ENCODE measurements around the gene SMIM20.

Gene SMIM20

DNA sequence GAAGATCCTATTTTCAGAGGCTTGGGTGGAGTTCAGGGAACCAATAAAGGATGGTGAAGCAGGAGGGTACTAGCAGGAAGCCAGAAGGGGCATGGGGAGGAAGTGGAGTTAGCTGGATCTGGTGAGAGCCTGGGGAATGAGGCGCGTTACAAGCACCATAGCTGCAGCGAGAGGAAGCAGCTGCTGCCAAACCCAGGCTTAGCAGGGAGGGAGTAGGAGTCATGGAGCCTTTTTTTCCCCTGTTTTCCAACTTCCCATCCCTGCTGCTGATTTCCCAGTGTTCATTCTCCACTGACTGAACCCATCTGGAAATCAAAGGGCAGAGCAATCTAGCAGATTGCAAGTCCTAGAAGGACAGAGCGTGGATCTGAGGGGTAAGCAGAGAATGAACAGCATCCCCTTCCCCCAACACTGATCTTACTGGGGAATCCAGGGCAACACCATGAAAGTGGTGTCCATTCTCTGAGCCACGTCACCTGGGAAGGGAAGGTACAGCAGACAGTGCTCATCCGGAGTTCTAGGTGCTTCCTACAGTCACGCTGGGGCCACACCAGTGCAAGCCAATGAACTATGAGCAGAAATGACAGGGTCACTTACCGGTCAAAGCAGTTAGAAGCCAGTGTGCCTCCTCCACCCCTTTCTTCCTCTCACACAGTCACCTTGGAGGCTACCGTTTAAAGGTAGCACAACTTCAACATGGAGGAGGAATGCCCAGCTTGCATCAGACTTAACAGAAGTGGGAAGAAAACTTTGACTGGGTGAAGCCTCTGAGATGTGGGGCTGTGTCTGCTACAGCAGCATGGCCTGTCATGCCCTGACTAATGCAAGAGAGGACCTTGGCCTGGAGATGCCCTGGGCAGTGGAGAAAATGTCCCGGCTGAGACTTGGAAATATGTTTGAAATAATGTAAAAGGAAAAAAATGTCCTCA, 36.7 kb downstream of the SMIM20 start:
- Histone ChIP-seq H3K4me1 (ENCODE audit: control insufficient read depth, low read depth, low read length) (peaks cover 41% of the 10 kb centered on the region), H3K4me3 (ENCODE audit: low read length) (no peak overlapping the region), H3K9me3 (ENCODE audit: control insufficient read depth, low read depth, low read length) (no peaks in the 10 kb centered on the region), H3K9ac (ENCODE audit: low read length) (no peak overlapping the region), H3K27ac (ENCODE audit: low read length) (no peak overlapping the region), H3K27me3 (ENCODE audit: control insufficient read depth, insufficient read depth, low read length) (no peaks in the 10 kb centered on the region), H3K36me3 (ENCODE audit: control insufficient read depth, low read depth, low read length) (no peaks in the 10 kb centered on the region)

GRCh38 chr4:25951390-25951952, 37.5 kb downstream of the SMIM20 start:
- Histone ChIP-seq H3K27ac (ENCODE audit: low read length) (no peak overlapping the region), H3K9ac (ENCODE audit: low read length) (no peak overlapping the region), H3K27me3 (ENCODE audit: control insufficient read depth, insufficient read depth, low read length) (no peaks in the 10 kb centered on the region), H3K4me3 (ENCODE audit: low read length) (no peak overlapping the region), H3K4me1 (ENCODE audit: control insufficient read depth, low read depth, low read length) (peaks cover 45% of the 10 kb centered on the region), H3K36me3 (ENCODE audit: control insufficient read depth, low read depth, low read length) (no peaks in the 10 kb centered on the region), H3K9me3 (ENCODE audit: control insufficient read depth, low read depth, low read length) (no peaks in the 10 kb centered on the region)

DNA sequence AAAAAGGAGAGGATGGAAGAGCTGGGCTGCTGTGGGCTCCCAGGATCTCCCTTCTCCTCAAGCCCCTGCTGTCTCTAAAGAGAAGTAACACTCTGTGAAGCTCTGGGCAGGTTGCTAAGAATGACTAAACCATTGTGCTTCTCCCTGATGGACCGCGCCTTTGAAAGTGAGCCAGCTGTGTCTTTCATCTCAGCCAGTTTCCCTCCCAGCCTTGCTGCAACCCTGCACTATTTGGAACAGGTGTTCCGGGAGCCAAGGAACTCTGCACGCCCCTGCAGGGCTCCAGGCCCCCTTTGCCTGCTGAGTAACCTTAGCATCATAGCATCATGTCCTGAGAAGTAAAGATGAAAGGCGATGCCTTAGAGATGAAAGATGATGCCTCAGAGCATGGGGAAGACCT, 39.7 kb downstream of the SMIM20 start:
- H3K4me1 ChIP-seq (ENCODE audit: control insufficient read depth, low read depth, low read length) = peaks cover 45% of the 10 kb centered on the region
- no peaks in the 10 kb centered on the region for H3K9me3 ChIP-seq (ENCODE audit: control insufficient read depth, low read depth, low read length)

GRCh38 chr4:25954293-25954904, 40.4 kb downstream of the SMIM20 start:
- Histone ChIP-seq H3K9ac (ENCODE audit: low read length) (no peak overlapping the region), H3K4me3 (ENCODE audit: low read length) (no peak overlapping the region), H3K27ac (ENCODE audit: low read length) (no peak overlapping the region), H3K4me1 (ENCODE audit: control insufficient read depth, low read depth, low read length) (peaks cover 38% of the 10 kb centered on the region), H3K27me3 (ENCODE audit: control insufficient read depth, insufficient read depth, low read length) (no peaks in the 10 kb centered on the region), H3K36me3 (ENCODE audit: control insufficient read depth, low read depth, low read length) (no peaks in the 10 kb centered on the region), H3K9me3 (ENCODE audit: control insufficient read depth, low read depth, low read length) (no peaks in the 10 kb centered on the region)

More for the DNA sequence above, 39.7 kb downstream of the SMIM20 start:
- no peaks in the 10 kb centered on the region for H3K27me3 ChIP-seq (ENCODE audit: control insufficient read depth, insufficient read depth, low read length)
- H3K27ac ChIP-seq (ENCODE audit: low read length) = no peak overlapping the region
- H3K4me3 ChIP-seq (ENCODE audit: low read length) = no peak overlapping the region
- H3K9ac ChIP-seq (ENCODE audit: low read length) = no peak overlapping the region
- H3K36me3 ChIP-seq (ENCODE audit: control insufficient read depth, low read depth, low read length) = no peaks in the 10 kb centered on the region

- Histone ChIP-seq H3K9ac (ENCODE audit: low read length) (no peak overlapping the region), H3K9me3 (ENCODE audit: control insufficient read depth, low read depth, low read length) (no peaks in the 10 kb centered on the region), H3K27me3 (ENCODE audit: control insufficient read depth, insufficient read depth, low read length) (no peaks in the 10 kb centered on the region), H3K4me1 (ENCODE audit: control insufficient read depth, low read depth, low read length) (peaks cover 25% of the 10 kb centered on the region), H3K4me3 (ENCODE audit: low read length) (no peak overlapping the region), H3K36me3 (ENCODE audit: control insufficient read depth, low read depth, low read length) (no peaks in the 10 kb centered on the region), H3K27ac (ENCODE audit: low read length) (no peak overlapping the region)
Measured at GRCh38 chr4:25955705-25956104, 41.7 kb downstream of the SMIM20 start.

DNA sequence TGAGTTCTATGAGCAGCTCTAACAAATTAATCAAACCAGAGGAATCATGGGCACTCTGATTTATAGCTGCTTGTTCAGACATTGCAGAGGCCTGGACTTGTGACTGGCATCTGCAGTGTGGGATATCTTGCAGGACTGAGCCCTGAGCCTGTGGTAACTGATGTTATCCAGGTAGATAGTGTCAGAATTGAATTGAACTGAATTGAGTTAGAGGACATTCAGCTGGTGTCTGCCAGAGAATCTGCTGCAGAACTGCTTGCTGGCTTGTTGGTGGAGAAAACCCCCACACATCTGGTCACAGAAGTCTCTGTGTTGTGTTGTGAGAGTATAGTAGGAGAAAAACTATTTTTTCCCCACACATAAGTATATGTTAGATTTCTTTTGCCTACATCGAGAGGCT, 42.2 kb downstream of the SMIM20 start:
- H3K9me3 ChIP-seq (ENCODE audit: control insufficient read depth, low read depth, low read length) = no peaks in the 10 kb centered on the region
- no peaks in the 10 kb centered on the region for H3K27me3 ChIP-seq (ENCODE audit: control insufficient read depth, insufficient read depth, low read length)
- no peak overlapping the region for H3K27ac ChIP-seq (ENCODE audit: low read length)
- H3K9ac ChIP-seq (ENCODE audit: low read length) = no peak overlapping the region
- H3K4me3 ChIP-seq (ENCODE audit: low read length) = no peak overlapping the region
- no peaks in the 10 kb centered on the region for H3K36me3 ChIP-seq (ENCODE audit: control insufficient read depth, low read depth, low read length)
- H3K4me1 ChIP-seq (ENCODE audit: control insufficient read depth, low read depth, low read length) = peaks cover 19% of the 10 kb centered on the region

DNA sequence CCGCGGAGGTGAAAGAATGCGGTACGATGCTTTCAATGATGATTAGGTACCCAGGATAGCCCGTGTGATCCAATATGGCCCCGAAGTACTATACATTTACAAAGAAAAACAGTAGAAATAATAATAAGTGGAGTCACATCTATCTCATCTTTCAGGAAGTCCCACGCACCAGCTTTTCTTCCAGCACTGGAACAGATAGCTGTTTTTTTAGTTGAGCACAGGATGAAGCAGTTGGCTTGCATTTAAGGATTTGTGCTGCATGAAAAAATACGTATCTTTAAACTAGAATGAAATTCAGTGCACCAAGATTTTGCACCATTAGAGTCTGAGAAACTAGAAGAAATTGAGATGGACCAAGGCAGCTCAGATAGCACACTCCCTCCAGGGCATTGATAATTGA, 44.1 kb downstream of the SMIM20 start:
- no peaks in the 10 kb centered on the region for H3K27me3 ChIP-seq (ENCODE audit: control insufficient read depth, insufficient read depth, low read length)
- H3K9ac ChIP-seq (ENCODE audit: low read length) = no peak overlapping the region
- no peaks in the 10 kb centered on the region for H3K36me3 ChIP-seq (ENCODE audit: control insufficient read depth, low read depth, low read length)
- H3K4me3 ChIP-seq (ENCODE audit: low read length) = no peak overlapping the region
- no peak overlapping the region for H3K27ac ChIP-seq (ENCODE audit: low read length)
- peaks cover 14% of the 10 kb centered on the region for H3K4me1 ChIP-seq (ENCODE audit: control insufficient read depth, low read depth, low read length)
- no peaks in the 10 kb centered on the region for H3K9me3 ChIP-seq (ENCODE audit: control insufficient read depth, low read depth, low read length)

DNA sequence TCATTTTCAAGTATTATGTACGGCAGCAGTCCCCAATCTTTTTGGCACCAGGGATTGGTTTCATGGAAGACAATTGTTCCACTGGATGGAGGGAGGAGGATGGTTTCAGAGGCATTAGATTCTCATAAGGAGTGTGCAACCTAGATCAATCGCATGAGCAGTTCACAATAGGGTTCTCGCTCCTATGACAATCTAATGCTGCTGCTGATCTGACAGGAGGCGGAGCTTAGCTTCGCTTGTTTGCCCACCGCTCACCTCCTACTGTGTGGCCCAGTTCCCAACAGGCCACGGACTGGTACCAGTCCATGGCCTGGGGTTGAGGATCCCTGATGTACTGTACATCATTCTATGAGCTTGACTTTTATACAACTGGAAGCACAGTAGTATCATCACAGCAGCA, 48.4 kb downstream of the SMIM20 start:
- Histone ChIP-seq H3K9me3 (ENCODE audit: control insufficient read depth, low read depth, low read length) (no peaks in the 10 kb centered on the region), H3K36me3 (ENCODE audit: control insufficient read depth, low read depth, low read length) (no peaks in the 10 kb centered on the region), H3K9ac (ENCODE audit: low read length) (no peak overlapping the region), H3K4me1 (ENCODE audit: control insufficient read depth, low read depth, low read length) (no peaks in the 10 kb centered on the region), H3K27ac (ENCODE audit: low read length) (no peak overlapping the region), H3K27me3 (ENCODE audit: control insufficient read depth, insufficient read depth, low read length) (no peaks in the 10 kb centered on the region), H3K4me3 (ENCODE audit: low read length) (no peak overlapping the region)

DNA sequence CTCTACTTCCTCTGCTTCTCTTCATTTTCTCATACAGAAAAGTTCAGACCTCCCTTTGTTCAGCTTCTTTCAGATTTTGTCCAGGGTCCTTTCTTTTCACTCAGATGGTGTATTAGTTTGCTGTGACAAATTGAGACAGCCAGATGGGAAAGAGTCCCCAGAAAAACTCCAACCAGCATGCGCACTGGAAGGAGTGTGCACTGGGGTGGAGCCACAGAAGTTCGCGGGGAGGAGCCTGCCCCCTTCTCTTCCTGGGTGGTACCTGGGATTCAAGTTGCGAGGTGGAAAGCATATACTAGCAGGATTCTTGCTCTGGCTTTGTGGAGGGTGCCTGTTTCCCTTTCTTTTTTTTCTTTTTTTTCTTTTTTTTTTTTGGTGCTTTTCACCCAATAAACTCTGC, 51.6 kb downstream of the SMIM20 start:
- no peak overlapping the region for H3K4me3 ChIP-seq (ENCODE audit: low read length)
- no peaks in the 10 kb centered on the region for H3K9me3 ChIP-seq (ENCODE audit: control insufficient read depth, low read depth, low read length)
- no peaks in the 10 kb centered on the region for H3K36me3 ChIP-seq (ENCODE audit: control insufficient read depth, low read depth, low read length)
- no peak overlapping the region for H3K27ac ChIP-seq (ENCODE audit: low read length)
- H3K9ac ChIP-seq (ENCODE audit: low read length) = no peak overlapping the region
- peaks cover 2% of the 10 kb centered on the region for H3K4me1 ChIP-seq (ENCODE audit: control insufficient read depth, low read depth, low read length)
- no peaks in the 10 kb centered on the region for H3K27me3 ChIP-seq (ENCODE audit: control insufficient read depth, insufficient read depth, low read length)

GRCh38 chr4:25966171-25966570, 52.2 kb downstream of the SMIM20 start:
- no peak overlapping the region for H3K9ac ChIP-seq (ENCODE audit: low read length)
- no peaks in the 10 kb centered on the region for H3K36me3 ChIP-seq (ENCODE audit: control insufficient read depth, low read depth, low read length)
- no peak overlapping the region for H3K27ac ChIP-seq (ENCODE audit: low read length)
- no peak overlapping the region for H3K4me3 ChIP-seq (ENCODE audit: low read length)
- H3K9me3 ChIP-seq (ENCODE audit: control insufficient read depth, low read depth, low read length) = no peaks in the 10 kb centered on the region
- H3K27me3 ChIP-seq (ENCODE audit: control insufficient read depth, insufficient read depth, low read length) = no peaks in the 10 kb centered on the region
- peaks cover 8% of the 10 kb centered on the region for H3K4me1 ChIP-seq (ENCODE audit: control insufficient read depth, low read depth, low read length)

- H3K9me3 ChIP-seq (ENCODE audit: control insufficient read depth, low read depth, low read length) = no peaks in the 10 kb centered on the region
- no peaks in the 10 kb centered on the region for H3K27me3 ChIP-seq (ENCODE audit: control insufficient read depth, insufficient read depth, low read length)
- H3K9ac ChIP-seq (ENCODE audit: low read length) = no peak overlapping the region
- peaks cover 10% of the 10 kb centered on the region for H3K4me1 ChIP-seq (ENCODE audit: control insufficient read depth, low read depth, low read length)
- no peak overlapping the region for H3K27ac ChIP-seq (ENCODE audit: low read length)
- no peak overlapping the region for H3K4me3 ChIP-seq (ENCODE audit: low read length)
- H3K36me3 ChIP-seq (ENCODE audit: control insufficient read depth, low read depth, low read length) = no peaks in the 10 kb centered on the region
Measured at GRCh38 chr4:25969374-25970155, 55.5 kb downstream of the SMIM20 start.

Measured in iPS-18a (cell line).